PC-3 (cell line): ENCODE data around the gene VSTM2B.

ENCODE experiments used
- CTCF ChIP-seq: fragments of 300-600 bp; sonication (generic); conservative IDR thresholded peaks from 2 replicates; pipeline ENCODE4 v1.5.1; 2017; ENCODE audit warnings: antibody characterized with exemption, low read depth, mild to moderate bottlenecking, low read length
- EZH2 ChIP-seq: fragments of 300-600 bp; sonication (generic); IDR thresholded peaks from one replicate; pipeline ENCODE4 v1.6.1; 2017; ENCODE audit warnings: antibody characterized with exemption, mild to moderate bottlenecking, low read length; ENCODE audit not compliant: unreplicated experiment

GRCh38 chr19:29529646-29530539, 4.1 kb downstream of the VSTM2B start:
- TF ChIP-seq EZH2: no peak
- TF ChIP-seq CTCF: no peak
